ENCODE results near the gene PKDCC. TPM values are rescaled to one million over a fixed set of nuclear protein-coding genes. Genes with fewer than 3 reads are reported as not detected.

Gene PKDCC
- total and polyA plus RNA-seq, 8 donors = 8.1 to 60.9 (median 24.5) TPM

DNA sequence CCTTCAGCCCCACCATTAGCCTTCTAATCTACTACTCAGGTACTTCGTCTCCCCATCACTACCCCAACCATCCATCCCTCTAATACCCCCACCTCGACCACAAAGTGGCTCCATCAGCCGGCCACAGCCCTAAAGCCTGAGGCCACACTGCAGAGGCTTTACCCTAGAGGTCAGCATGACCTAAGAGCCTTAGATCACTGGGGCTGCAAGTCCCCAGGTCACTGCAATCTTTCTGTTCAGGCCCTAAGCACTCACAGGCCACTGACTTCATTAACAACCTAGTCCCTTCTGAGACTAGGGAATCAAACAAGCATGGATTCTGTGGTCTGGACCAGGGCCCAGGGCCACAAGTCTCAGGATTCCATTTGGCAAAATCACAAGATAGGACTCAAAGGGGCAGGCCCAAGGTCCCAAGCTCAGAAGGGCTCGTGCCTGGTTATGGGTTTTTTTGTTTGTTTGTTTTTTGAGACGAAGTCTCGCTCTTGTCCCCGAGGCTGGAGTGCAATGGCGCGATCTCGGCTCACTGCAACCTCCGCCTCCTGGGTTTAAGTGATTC lies 37.0 kb upstream of the PKDCC start:
- Histone ChIP-seq H3K4me1 (no peaks in the 10 kb centered on the region), H3K36me3 (no peaks in the 10 kb centered on the region), H3K27me3 (no peaks in the 10 kb centered on the region), H3K27ac (no peak overlapping the region), H3K4me3 (no peak overlapping the region), H3K9me3 (no peaks in the 10 kb centered on the region)
- peak in 1 of 4 donors; percentile 16 for ATAC-seq
- FAIRE-seq = no peak
- intact Hi-C loops (cut with DNase I) = no loop called here
- 85 to 87% methylated on average over 11 of the region's 11 CpGs for WGBS, 2 donors
- DNase-seq = no peak
- TF ChIP-seq, protein P1, sequence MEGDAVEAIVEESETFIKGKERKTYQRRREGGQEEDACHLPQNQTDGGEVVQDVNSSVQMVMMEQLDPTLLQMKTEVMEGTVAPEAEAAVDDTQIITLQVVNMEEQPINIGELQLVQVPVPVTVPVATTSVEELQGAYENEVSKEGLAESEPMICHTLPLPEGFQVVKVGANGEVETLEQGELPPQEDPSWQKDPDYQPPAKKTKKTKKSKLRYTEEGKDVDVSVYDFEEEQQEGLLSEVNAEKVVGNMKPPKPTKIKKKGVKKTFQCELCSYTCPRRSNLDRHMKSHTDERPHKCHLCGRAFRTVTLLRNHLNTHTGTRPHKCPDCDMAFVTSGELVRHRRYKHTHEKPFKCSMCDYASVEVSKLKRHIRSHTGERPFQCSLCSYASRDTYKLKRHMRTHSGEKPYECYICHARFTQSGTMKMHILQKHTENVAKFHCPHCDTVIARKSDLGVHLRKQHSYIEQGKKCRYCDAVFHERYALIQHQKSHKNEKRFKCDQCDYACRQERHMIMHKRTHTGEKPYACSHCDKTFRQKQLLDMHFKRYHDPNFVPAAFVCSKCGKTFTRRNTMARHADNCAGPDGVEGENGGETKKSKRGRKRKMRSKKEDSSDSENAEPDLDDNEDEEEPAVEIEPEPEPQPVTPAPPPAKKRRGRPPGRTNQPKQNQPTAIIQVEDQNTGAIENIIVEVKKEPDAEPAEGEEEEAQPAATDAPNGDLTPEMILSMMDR (IDR thresholded peaks at IDR 0.05) = no peak

DNA sequence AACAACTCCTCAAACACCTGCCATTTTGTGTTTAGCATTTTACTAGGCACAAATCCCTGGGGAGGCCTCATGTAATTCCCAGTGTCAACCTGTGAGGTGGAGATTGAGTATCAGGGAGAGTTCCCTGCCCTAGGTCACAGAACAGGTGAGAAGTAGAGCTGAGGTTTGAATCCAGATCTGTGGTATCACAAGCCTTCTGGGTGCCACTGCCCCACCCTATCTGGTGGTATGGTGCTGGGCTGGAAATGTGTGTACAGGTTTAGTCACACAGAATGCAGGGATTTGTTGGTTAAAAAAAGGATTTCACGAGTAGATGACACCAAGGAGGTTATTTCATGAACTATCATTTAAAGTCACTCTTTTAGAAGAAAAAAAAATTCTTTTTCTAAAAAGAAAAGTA lies 35.7 kb upstream of the PKDCC start:
- DNase-seq (no peak), ATAC-seq (no peak), FAIRE-seq (no peak)
- Histone ChIP-seq H3K27ac (no peak overlapping the region), H3K4me1 (no peaks in the 10 kb centered on the region), H3K4me3 (no peak overlapping the region), H3K36me3 (no peaks in the 10 kb centered on the region), H3K27me3 (no peaks in the 10 kb centered on the region), H3K9me3 (no peaks in the 10 kb centered on the region)
- TF ChIP-seq, protein P1 (IDR thresholded peaks at IDR 0.05) = no peak
- intact Hi-C loops (cut with DNase I) = no loop called here
- 59 to 85% methylated on average over 1 of the region's 1 CpG for WGBS, 2 donors

DNA sequence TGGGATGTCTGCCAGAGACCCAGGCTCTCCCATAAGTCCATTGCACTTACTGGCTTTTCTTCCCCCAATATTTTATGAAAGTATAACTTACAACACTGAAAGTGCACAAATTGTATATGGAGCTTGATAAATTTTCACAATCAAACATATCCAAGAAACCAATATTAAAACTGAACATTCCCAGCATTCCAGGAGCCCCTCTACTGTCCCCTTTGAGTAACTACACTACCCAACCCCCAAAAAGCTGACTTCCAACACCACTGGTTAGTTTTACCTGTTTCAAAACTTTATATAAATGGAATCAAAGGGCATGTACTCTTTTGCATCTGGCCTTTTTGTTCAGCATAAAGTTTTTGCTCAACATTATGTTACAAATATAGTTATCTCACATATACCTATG lies 35.2 kb upstream of the PKDCC start:
- no peaks in the 10 kb centered on the region for H3K4me1 ChIP-seq
- no peak overlapping the region for H3K27ac ChIP-seq
- H3K9me3 ChIP-seq = no peaks in the 10 kb centered on the region
- no peak overlapping the region for H3K4me3 ChIP-seq
- H3K36me3 ChIP-seq = no peaks in the 10 kb centered on the region
- intact Hi-C loops (cut with DNase I) = no loop called here
- TF ChIP-seq, protein P1 (IDR thresholded peaks at IDR 0.05) = no peak
- no peaks in the 10 kb centered on the region for H3K27me3 ChIP-seq
- ATAC-seq = no peak
- FAIRE-seq = no peak
- DNase-seq = no peak

DNA sequence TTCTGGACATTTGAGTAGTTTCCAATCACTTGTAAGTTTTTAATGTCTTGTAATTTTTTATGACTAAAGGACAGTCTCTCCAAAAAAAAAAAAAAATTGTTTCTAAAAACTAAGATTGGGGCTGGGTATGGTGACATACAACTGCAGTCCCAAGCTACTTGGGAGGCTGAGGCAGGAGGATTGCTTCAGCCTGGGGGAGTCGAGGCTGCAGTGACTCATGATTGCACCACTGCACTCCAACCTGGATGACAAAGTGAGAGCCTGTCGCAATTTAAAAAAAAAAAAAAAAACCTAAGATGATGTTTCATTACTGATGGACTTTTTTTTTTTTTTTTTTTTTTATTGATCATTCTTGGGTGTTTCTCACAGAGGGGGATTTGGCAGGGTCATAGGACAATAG lies 34.4 kb upstream of the PKDCC start:
- Histone ChIP-seq H3K27ac (no peak overlapping the region), H3K4me3 (no peak overlapping the region), H3K9me3 (no peaks in the 10 kb centered on the region), H3K36me3 (no peaks in the 10 kb centered on the region), H3K27me3 (no peaks in the 10 kb centered on the region), H3K4me1 (no peaks in the 10 kb centered on the region)
- DNase-seq = no peak
- intact Hi-C loops (cut with DNase I) = no loop called here
- ATAC-seq = no peak
- 78 to 85% methylated on average over 2 of the region's 2 CpGs for WGBS, 2 donors
- no peak for FAIRE-seq
- TF ChIP-seq, protein P1 (IDR thresholded peaks at IDR 0.05) = no peak

DNA sequence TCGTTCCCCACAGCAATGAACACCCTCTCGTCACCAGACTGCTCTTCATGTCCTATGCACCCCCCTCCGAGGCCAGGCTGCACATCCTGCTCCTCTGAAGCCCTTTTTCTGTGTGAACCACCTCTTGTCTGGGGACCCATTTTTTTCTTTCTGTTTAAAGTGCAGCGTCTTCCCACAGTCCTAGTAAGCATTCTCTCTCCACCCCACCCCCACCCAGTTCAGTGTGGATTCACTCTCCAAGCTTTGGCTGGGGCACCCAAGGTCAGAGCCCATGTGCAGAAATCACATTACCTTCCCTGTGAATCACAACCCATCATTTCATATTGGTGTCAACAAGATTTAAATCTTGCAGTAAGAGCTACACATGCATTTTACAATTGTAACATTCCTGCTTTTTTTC lies 26.4 kb upstream of the PKDCC start:
- H3K27ac ChIP-seq = no peak overlapping the region
- TF ChIP-seq, protein P1 (IDR thresholded peaks at IDR 0.05) = no peak
- H3K27me3 ChIP-seq = no peaks in the 10 kb centered on the region
- WGBS, 2 donors = 43 to 48% methylated on average over 4 of the region's 4 CpGs
- no peaks in the 10 kb centered on the region for H3K9me3 ChIP-seq
- ATAC-seq (peak in 2 of 4 donors; percentile 49 to 51), DNase-seq (no peak), FAIRE-seq (no peak)
- H3K36me3 ChIP-seq = no peaks in the 10 kb centered on the region
- no peak overlapping the region for H3K4me3 ChIP-seq
- no peaks in the 10 kb centered on the region for H3K4me1 ChIP-seq
- intact Hi-C loops (cut with DNase I) = no loop called here
